ENCODE data around the gene XYLT2. TPM values are rescaled to one million over a fixed set of nuclear protein-coding genes. Genes with fewer than 3 reads are reported as not detected.

XYLT2 gene
- total RNA-seq, 2 experiments from 2014 or later = 24.4 to 25.3 TPM

DNA sequence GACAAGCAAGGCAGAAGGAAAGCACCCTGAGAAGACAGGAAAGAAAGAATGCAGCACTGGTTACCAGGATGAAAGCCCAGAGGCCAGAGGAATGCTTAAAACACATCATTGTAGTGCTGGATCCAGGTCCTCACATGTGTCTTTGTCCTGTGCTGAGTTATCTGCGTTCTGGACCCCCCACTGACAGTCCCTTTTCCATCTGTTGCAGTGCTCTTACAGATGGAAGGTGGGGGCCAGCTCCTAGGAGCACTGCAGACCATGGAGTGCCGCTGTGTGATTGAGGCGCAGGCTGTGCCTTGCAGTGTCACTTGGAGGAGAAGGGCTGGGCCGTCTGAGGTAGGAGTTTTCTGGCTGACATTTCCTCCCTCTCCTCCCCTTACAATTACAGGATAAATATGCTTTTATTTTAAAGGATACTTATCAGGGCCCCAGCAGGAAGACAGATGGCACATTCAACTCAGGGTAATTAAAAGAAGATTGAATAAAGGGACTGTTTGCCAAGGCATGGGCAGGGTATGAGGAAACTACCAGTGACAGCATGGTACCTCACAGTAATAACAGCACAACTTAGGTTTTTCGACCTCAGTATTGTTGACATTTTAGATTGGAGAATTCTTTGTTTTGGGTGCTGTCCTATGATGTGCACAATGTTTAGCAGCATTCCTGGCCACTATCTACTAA is 30.1 kb downstream of the XYLT2 start:
- H3K36me3 Mint-ChIP-seq (ENCODE audit: low read depth) = peaks cover 55% of the 10 kb centered on the region
- TF ChIP-seq, protein P1, sequence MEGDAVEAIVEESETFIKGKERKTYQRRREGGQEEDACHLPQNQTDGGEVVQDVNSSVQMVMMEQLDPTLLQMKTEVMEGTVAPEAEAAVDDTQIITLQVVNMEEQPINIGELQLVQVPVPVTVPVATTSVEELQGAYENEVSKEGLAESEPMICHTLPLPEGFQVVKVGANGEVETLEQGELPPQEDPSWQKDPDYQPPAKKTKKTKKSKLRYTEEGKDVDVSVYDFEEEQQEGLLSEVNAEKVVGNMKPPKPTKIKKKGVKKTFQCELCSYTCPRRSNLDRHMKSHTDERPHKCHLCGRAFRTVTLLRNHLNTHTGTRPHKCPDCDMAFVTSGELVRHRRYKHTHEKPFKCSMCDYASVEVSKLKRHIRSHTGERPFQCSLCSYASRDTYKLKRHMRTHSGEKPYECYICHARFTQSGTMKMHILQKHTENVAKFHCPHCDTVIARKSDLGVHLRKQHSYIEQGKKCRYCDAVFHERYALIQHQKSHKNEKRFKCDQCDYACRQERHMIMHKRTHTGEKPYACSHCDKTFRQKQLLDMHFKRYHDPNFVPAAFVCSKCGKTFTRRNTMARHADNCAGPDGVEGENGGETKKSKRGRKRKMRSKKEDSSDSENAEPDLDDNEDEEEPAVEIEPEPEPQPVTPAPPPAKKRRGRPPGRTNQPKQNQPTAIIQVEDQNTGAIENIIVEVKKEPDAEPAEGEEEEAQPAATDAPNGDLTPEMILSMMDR (IDR thresholded peaks at IDR 0.05) = no peak
- ATAC-seq (no peak), DNase-seq (no peak)
- peaks cover 18% of the 10 kb centered on the region for H3K4me1 Mint-ChIP-seq (ENCODE audit: low read depth)
- no peak overlapping the region for H3K27ac Mint-ChIP-seq
- H3K9me3 Mint-ChIP-seq = no peaks in the 10 kb centered on the region
- no peaks in the 10 kb centered on the region for H3K27me3 Mint-ChIP-seq
- POLR2A ChIA-PET = interaction anchor here (1.5 to 6.0 kb wide), 3 partner anchors 13 to 22 kb away, joined by 3 to 50 read pairs (median 6); partner anchors contain the start of gene LRRC59
- intact Hi-C loops (cut with micrococcal nuclease) = no loop called here
- CTCF ChIA-PET = interaction anchor here (1.3 to 6.3 kb wide), 2 partner anchors 14 to 22 kb away, joined by 4 to 46 read pairs; no protein-coding TSS in a partner anchor
- no peak overlapping the region for H3K4me3 Mint-ChIP-seq

DNA sequence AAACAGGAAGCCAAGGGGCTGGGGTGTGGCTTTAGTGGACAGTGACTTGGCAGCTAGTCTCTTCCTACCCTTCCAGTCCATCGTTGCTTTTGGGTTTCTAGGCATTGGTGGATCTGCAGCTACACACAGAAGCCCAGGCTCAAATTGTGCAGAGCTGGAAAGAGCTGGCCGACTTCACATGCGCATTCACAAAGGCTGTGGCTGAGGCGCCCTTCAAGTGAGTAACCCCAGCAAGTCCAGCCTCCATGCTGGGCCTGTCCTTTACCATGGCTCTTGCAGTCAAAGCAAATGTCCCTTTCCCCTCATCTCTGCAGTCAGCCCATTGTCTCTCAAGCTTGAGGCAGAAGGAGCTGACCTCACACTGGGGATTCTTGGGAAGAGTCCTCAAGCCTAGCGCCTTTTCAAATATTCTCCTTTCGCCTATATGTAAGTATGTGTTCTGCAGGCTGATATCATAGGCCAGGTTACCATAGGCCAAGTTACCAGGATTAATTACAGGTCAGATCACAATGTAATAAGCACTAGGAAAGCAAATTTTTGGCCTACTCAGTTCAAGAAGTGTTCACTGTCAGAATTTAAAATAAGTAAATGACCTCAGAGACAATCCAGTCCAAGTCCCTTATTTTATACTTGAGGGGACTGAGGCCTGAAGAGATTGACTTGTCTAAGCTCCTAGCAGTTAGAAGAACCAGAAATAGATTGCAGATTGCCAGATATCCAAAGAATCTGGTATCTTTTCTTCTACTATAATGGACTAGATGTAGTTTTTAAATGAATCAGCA is 33.6 kb downstream of the XYLT2 start:
- no peaks in the 10 kb centered on the region for H3K4me1 Mint-ChIP-seq (ENCODE audit: low read depth)
- DNase-seq (no peak), ATAC-seq (no peak)
- H3K27ac Mint-ChIP-seq = no peak overlapping the region
- POLR2A ChIA-PET = interaction anchor here (0.7 to 2.1 kb wide), 4 partner anchors 11 to 18 kb away, joined by 3 to 9 read pairs (median 6); partner anchors contain the start of gene LRRC59
- H3K9me3 Mint-ChIP-seq = no peaks in the 10 kb centered on the region
- H3K4me3 Mint-ChIP-seq = no peak overlapping the region
- TF ChIP-seq, protein P1 (IDR thresholded peaks at IDR 0.05) = no peak
- no peaks in the 10 kb centered on the region for H3K27me3 Mint-ChIP-seq
- intact Hi-C loops (cut with micrococcal nuclease) = no loop called here
- CTCF ChIA-PET = interaction anchor here (1.0 to 1.7 kb wide), 3 partner anchors 16 to 19 kb away, joined by 3 to 9 read pairs (median 3); no protein-coding TSS in a partner anchor
- H3K36me3 Mint-ChIP-seq (ENCODE audit: low read depth) = peaks cover 54% of the 10 kb centered on the region

DNA sequence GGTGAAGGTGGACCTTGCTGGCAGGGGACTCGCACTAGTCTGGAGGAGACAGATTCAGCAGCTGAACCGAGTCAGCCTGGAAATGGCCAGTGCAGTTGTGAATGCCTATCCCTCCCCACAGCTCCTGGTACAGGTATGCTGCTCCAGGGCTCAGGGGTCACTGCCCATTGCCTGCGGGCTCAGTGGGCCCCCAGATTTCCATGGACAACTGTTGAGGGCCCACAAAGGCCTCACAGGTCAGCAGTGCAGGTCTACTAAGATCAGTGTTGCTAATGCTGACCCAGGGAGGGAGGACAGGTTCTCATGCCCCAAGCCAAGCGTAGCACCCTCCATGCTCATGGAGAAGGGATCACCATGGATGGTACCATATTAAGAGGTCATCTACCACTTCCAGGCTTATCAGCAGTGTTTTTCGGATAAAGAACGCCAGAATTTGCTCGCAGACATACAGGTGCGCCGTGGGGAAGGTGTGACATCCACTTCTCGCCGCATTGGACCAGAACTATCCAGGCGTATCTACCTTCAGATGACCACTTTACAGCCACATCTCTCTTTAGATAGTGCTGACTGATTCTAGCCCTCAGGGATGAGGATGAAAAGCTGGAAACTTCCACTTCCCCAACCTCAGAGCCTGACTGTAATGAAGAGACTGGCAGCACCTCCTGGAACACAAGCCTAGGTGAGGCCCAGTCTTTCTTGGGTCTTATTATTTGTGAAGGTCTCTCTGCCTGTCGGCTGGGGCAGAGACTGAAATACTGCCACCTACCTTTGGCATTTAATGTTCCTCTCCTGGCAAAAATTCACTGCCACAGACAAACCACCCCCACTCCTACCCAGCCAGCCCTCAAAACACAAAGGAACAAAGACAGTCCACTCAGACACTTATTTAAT is 34.7 kb downstream of the XYLT2 start:
- no peak for ATAC-seq

DNA sequence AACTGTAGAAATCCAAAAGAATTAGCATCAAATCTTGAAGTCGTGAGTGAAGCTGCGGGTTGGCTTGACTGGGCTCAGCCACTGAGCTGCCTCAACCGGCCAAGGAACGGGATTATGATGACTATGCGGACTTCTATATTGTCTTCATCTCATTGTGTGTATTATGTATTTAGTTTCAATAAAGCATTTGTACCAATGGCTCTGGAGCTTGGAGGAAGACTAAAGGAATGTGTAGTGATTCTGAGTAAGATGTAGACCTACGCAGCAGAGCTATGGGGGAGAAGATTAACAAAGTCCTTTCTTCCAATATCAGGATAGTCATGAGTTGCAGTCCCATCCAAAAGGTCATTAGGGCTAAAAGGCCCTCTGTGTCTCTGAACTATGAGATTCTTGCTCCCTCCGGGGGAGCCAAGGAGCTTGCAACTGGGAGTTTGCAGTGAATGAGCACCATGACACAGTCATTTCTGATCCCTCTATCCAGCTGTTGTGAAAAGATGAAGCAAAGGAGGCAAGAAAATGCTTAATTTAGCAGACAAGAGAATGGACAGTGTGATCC is 35.4 kb downstream of the XYLT2 start:
- ATAC-seq = no peak
- intact Hi-C loops (cut with micrococcal nuclease) = no loop called here
- Mint-ChIP-seq H3K4me1 (ENCODE audit: low read depth) (no peaks in the 10 kb centered on the region), H3K4me3 (no peak overlapping the region), H3K9me3 (no peaks in the 10 kb centered on the region), H3K36me3 (ENCODE audit: low read depth) (peaks cover 54% of the 10 kb centered on the region), H3K27me3 (no peaks in the 10 kb centered on the region), H3K27ac (no peak overlapping the region)
- no peak for DNase-seq
- ChIA-PET POLR2A (interaction anchor here (0.6 to 4.7 kb wide), 9 partner anchors 8 to 120 kb away, joined by 3 to 34 read pairs (median 3); partner anchors contain the start of genes EME1, LRRC59, MRPL27 and RSAD1), CTCF (interaction anchor here (0.8 to 3.5 kb wide), 4 partner anchors 10 to 27 kb away, joined by 3 to 22 read pairs (median 8); partner anchors contain the start of gene LRRC59)
- TF ChIP-seq, protein P1 (IDR thresholded peaks at IDR 0.05) = no peak

More for the DNA sequence above, 34.7 kb downstream of the XYLT2 start:
- H3K27ac Mint-ChIP-seq = no peak overlapping the region
- H3K4me1 Mint-ChIP-seq (ENCODE audit: low read depth) = no peaks in the 10 kb centered on the region
- CTCF ChIA-PET = interaction anchor here (0.8 to 3.5 kb wide), 5 partner anchors 10 to 26 kb away, joined by 3 to 22 read pairs (median 9); partner anchors contain the start of gene LRRC59
- intact Hi-C loops (cut with micrococcal nuclease) = no loop called here
- no peaks in the 10 kb centered on the region for H3K27me3 Mint-ChIP-seq
- TF ChIP-seq, protein P1 (IDR thresholded peaks at IDR 0.05) = no peak
- H3K9me3 Mint-ChIP-seq = no peaks in the 10 kb centered on the region
- H3K36me3 Mint-ChIP-seq (ENCODE audit: low read depth) = peaks cover 57% of the 10 kb centered on the region
- no peak for DNase-seq
- POLR2A ChIA-PET = interaction anchor here (0.6 to 2.1 kb wide), 8 partner anchors 10 to 120 kb away, joined by 3 to 9 read pairs (median 5); partner anchors contain the start of gene LRRC59
- no peak overlapping the region for H3K4me3 Mint-ChIP-seq

Measured in activated CD8-positive, alpha-beta T cell treated with anti-CD3 and anti-CD28 coated beads for 36 hours (primary cell).